Measurements from ENCODE around the gene RAB13.

RAB13 gene

DNA sequence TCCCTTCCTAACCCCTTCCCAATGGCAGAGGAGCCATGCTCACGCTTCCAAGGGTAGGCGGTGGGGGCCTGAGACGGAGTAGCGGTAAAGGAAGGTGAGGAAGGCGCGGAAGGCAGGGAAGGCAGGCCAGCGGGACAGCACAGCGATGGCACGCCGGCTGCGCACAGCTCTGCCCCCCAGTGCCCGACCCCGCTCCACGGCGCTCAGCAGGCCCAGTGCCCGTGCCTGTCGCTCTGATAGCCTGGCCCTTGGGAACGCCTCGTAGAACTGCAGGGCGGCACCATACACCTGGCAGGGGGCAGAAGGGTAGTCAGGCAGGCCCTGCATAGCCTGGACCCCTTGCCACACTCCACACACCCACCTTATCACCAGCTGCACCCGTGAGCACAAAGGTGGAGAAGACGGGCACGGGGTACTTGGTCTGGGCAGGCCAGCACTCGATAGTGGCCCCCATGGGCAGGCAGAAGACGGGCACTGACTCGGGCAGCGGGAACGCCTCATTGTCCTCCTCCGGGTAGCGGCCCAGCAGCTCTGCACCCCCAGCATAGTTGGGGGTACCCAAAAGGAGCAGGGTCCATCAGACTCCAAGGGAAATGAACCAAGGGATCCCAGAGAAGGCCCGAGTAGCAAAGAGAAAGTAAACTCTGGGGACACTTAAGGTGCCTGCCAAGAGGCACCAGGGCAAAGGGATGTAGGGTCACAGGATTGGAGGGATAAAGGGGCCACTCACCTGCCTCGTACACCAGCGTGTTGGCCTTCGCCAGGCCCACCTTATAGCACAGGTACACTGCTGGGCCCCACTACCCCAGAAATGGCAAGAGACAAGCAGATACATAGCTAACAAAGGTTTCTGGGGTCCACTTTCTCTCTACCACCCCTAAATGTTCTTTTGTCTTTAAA, 44.1 kb downstream of the RAB13 start:
- no peak for DNase-seq (ENCODE audit: low read depth)
- TF ChIP-seq, protein P1, sequence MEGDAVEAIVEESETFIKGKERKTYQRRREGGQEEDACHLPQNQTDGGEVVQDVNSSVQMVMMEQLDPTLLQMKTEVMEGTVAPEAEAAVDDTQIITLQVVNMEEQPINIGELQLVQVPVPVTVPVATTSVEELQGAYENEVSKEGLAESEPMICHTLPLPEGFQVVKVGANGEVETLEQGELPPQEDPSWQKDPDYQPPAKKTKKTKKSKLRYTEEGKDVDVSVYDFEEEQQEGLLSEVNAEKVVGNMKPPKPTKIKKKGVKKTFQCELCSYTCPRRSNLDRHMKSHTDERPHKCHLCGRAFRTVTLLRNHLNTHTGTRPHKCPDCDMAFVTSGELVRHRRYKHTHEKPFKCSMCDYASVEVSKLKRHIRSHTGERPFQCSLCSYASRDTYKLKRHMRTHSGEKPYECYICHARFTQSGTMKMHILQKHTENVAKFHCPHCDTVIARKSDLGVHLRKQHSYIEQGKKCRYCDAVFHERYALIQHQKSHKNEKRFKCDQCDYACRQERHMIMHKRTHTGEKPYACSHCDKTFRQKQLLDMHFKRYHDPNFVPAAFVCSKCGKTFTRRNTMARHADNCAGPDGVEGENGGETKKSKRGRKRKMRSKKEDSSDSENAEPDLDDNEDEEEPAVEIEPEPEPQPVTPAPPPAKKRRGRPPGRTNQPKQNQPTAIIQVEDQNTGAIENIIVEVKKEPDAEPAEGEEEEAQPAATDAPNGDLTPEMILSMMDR (IDR thresholded peaks at IDR 0.05; ENCODE audit: low read length, missing control alignments) = no peak
- no peak overlapping the region for H3K4me3 ChIP-seq (replicated peaks; ENCODE audit: low read depth, low read length)

DNA sequence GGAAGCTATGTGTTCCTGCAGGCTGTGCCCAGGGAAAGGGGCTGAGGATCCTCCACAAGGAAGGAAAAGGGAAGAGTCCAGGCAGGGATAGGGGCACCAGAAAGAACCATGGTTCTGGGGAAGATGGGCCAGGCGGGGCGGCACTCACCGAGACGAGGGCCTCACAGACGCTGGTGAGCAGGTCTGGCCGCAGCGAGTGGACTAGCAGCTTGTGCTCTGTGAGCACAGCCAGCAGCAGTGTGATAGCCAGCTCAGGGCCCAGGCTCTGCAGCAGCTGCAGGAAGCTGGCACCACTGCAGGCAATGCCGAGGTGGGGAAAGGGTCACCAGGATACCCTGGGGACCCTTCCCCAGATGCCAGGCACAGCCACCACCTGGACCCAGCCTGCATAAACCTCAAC, 45.4 kb downstream of the RAB13 start:
- TF ChIP-seq, protein P1 (IDR thresholded peaks at IDR 0.05; ENCODE audit: low read length, missing control alignments) = no peak
- DNase-seq (ENCODE audit: low read depth) = no peak

DNA sequence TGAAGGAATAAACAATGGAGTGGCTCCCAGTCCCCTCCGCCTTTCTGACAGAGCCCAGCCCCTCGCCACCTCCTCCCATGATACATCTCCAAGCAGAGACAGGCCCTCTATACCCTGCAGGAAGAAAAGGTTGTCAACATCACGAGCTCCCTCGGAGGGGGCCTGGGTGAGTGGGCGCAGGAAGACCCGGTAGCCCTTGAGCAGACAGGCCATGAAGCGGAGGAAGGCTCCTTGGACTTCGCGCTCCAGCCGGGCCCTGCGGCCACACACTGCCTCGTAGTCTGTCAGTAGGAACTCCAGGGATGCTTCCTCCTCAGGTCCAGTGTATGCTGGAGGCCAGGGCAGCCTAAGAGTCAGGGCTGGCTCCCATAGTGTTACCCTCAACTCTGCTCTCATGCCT, 46.7 kb downstream of the RAB13 start:
- TF ChIP-seq, protein P1 (IDR thresholded peaks at IDR 0.05; ENCODE audit: low read length, missing control alignments) = no peak
- no peak overlapping the region for H3K4me3 ChIP-seq (replicated peaks; ENCODE audit: low read depth, low read length)
- DNase-seq (ENCODE audit: low read depth) = no peak

More for the DNA sequence above, 45.4 kb downstream of the RAB13 start:
- no peak overlapping the region for H3K4me3 ChIP-seq (replicated peaks; ENCODE audit: low read depth, low read length)

DNA sequence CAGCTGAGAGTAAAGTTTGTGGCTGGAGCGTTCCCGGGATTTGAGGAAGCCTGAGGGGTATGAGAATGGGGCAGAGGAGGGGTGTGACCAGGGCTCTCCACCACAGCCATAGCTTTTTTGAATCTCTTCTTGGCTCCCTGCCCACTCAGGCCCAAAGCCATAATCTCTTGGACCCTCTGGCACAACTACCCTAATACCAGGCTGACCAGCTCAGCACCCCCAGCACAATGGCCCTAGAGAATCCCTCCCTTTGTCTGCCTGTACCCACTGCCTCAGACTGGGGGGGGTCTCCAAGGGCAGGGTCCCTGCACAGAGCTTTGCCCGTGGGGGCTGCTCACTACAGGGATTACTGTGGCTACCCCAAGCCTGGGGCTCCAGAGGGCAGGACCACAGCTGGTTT, 47.1 kb downstream of the RAB13 start:
- no peak overlapping the region for H3K4me3 ChIP-seq (replicated peaks; ENCODE audit: low read depth, low read length)
- DNase-seq (ENCODE audit: low read depth) = no peak
- TF ChIP-seq, protein P1 (IDR thresholded peaks at IDR 0.05; ENCODE audit: low read length, missing control alignments) = no peak

DNA sequence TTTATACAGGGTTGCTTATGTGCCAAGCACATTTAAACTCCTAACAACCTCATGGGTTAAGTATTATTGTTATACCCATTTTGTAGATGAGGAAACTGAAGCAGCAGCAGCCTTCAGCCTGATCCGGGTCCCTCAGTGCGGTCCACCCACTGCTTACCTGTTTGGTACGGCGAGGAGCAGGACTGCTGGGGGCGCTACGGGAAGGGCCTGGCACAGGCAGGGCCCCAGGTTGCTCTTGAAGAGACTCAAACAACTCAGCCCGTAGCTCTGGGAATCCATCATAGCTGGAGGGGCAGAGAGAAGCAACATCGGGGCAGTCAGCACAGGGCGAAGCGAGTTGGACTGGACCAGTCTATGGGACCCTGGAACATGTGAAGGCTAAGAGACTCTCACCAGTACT, 48.8 kb downstream of the RAB13 start:
- TF ChIP-seq, protein P1 (IDR thresholded peaks at IDR 0.05; ENCODE audit: low read length, missing control alignments) = no peak
- H3K4me3 ChIP-seq (replicated peaks; ENCODE audit: low read depth, low read length) = no peak overlapping the region
- no peak for DNase-seq (ENCODE audit: low read depth)

DNA sequence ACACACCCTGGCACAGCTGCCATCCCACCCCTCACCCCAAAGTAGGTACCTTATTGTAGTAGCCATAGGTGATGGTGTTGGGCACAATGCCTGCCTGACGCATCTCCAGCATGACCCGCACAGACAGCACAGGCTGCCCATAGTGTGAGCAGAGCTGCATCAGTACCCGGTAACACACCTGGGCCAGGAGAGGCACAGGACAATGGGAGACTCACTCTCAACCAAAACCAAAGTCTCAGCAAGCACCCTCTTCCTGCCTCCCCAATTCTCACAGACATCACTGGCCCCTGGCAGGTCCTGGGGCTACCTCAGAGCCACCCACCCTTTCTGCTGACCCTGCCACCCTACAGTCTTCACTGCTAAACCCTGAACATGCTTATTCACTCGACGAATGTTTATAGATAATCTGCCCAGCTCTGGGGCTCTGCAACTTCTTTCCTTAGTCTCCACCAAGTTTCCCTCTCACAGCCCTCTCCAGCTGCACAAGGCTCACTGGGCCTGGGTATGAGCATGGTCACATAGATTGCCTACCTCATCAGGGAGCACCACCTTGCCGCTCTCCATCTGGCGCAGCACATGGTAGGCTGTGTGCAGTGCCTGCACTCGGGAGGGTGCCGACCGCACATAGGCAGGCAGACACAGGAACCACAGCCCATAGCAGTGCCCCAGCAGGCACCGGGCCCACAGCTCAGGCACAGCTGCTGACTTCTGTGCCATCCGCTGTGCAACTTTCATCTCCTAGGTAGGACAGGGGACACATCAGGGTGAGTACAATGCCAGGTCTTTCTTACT, 49.9 kb downstream of the RAB13 start:
- H3K4me3 ChIP-seq (replicated peaks; ENCODE audit: low read depth, low read length) = no peak overlapping the region
- no peak for DNase-seq (ENCODE audit: low read depth)
- TF ChIP-seq, protein P1 (IDR thresholded peaks at IDR 0.05; ENCODE audit: low read length, missing control alignments) = no peak

Measured in fibroblast of pulmonary artery (primary cell).